Smooth muscle cell (in vitro differentiated cells): Measurements from ENCODE around the gene PLIN5. TPM values are rescaled to one million over a fixed set of nuclear protein-coding genes. Genes with fewer than 3 reads are reported as not detected.

Experiments
- DNase-seq: peaks from one replicate; lab custom pipeline; 2025; ENCODE audit not compliant: unreplicated experiment; lab: John Stamatoyannopoulos, UW
- H2AFZ ChIP-seq: fragments of 200-600 bp; sonication (generic); 2 replicates; pipeline ENCODE4 v1.6.0; 2016; ENCODE audit warnings: antibody characterized with exemption, low read depth, mild to moderate bottlenecking
- H3F3A ChIP-seq: fragments of 200-600 bp; sonication (generic); 2 replicates; pipeline ENCODE4 v1.6.0; 2017; ENCODE audit warnings: antibody characterized with exemption, low read depth
- H3K27ac ChIP-seq: fragments of 200-600 bp; sonication (generic); 2 replicates; pipeline ENCODE4 v1.5.1; 2016; ENCODE audit warnings: low read depth, mild to moderate bottlenecking
- H3K27me3 ChIP-seq: fragments of 200-600 bp; sonication (generic); 2 replicates; pipeline ENCODE4 v1.6.1; 2016; ENCODE audit warnings: low read depth, mild to moderate bottlenecking
- H3K36me3 ChIP-seq: fragments of 200-600 bp; sonication (generic); 2 replicates; pipeline ENCODE4 v1.5.1; 2016; ENCODE audit warnings: low read depth
- H3K4me1 ChIP-seq: fragments of 200-600 bp; sonication (generic); 2 replicates; pipeline ENCODE4 v1.5.1; 2016; ENCODE audit warnings: low read depth
- H3K4me2 ChIP-seq: fragments of 200-600 bp; sonication (generic); 2 replicates; pipeline ENCODE4 v1.6.0; 2016; ENCODE audit warnings: mild to moderate bottlenecking
- H3K4me3 ChIP-seq: fragments of 200-600 bp; sonication (generic); 2 replicates; pipeline ENCODE4 v1.5.1; 2016; ENCODE audit warnings: mild to moderate bottlenecking
- H3K79me2 ChIP-seq: fragments of 200-600 bp; sonication (generic); 2 replicates; pipeline ENCODE4 v1.6.0; 2016; ENCODE audit warnings: low read depth, mild to moderate bottlenecking
- H3K9ac ChIP-seq: fragments of 200-600 bp; sonication (generic); 2 replicates; pipeline ENCODE4 v1.6.0; 2016; ENCODE audit warnings: low read depth
- H3K9me3 ChIP-seq: fragments of 200-600 bp; sonication (generic); replicated peaks from 2 replicates; pipeline ENCODE4 v1.5.1; 2016; ENCODE audit warnings: low read depth
- H4K20me1 ChIP-seq: fragments of 200-600 bp; sonication (generic); 2 replicates; pipeline ENCODE4 v1.6.0; 2016; ENCODE audit warnings: low read depth
- CTCF ChIP-seq: fragments of 200-600 bp; sonication (generic); IDR thresholded peaks from 2 replicates; pipeline ENCODE4 v1.5.1; 2017; ENCODE audit warnings: borderline replicate concordance, mild to moderate bottlenecking, antibody characterized with exemption; ENCODE audit not compliant: insufficient read depth, poor library complexity, severe bottlenecking
- WGBS: methylation state at CpG from one replicate; pipeline ENCODE4 v1.1.7; 2016; ENCODE audit warnings: low lambda C conversion rate; 5-methylcytosine and 5-hydroxymethylcytosine counted together
- polyA plus RNA-seq: library from polyadenylated mRNA; unstranded; fragments of >200 nt; fragmentation: Nextera tagmentation; extraction: Ambion mirVana; gene quantifications from 2 replicates; pipeline ENCODE4 v1.2.1, GENCODE V29; 2016
- total RNA-seq: library from RNA; depleted of rRNA; stranded (reverse); fragments of >200 nt; gene quantifications from 2 replicates; pipeline ENCODE4 v1.2.3, GENCODE V29; 2014

PLIN5 gene
- total and polyA plus RNA-seq, 2 experiments from 2014 or later = not detected

GRCh38 chr19:4510435-4511255 lies 24.4 kb downstream of the PLIN5 start:
- DNase-seq = no peak
- no peak for TF ChIP-seq CTCF
- Histone ChIP-seq H3K79me2 (no peaks in the 10 kb centered on the region), H3K4me3 (no peak overlapping the region), H3K4me2 (no peak overlapping the region), H3F3A (peaks cover 6% of the 10 kb centered on the region), H3K9me3 (no peaks in the 10 kb centered on the region), H3K4me1 (no peaks in the 10 kb centered on the region), H4K20me1 (no peaks in the 10 kb centered on the region), H2AFZ (no peak overlapping the region), H3K27me3 (no peaks in the 10 kb centered on the region), H3K27ac (no peak overlapping the region), H3K9ac (no peak overlapping the region), H3K36me3 (no peaks in the 10 kb centered on the region)
- 94% methylated on average over 37 of the region's 37 CpGs for WGBS

GRCh38 chr19:4508698-4509097 lies 26.3 kb downstream of the PLIN5 start:
- no peak for DNase-seq
- H3K9me3 ChIP-seq = no peaks in the 10 kb centered on the region
- H2AFZ ChIP-seq = no peak overlapping the region
- H3K36me3 ChIP-seq = no peaks in the 10 kb centered on the region
- no peaks in the 10 kb centered on the region for H3K4me1 ChIP-seq
- no peaks in the 10 kb centered on the region for H4K20me1 ChIP-seq
- peaks cover 6% of the 10 kb centered on the region for H3F3A ChIP-seq
- H3K27me3 ChIP-seq = no peaks in the 10 kb centered on the region
- H3K9ac ChIP-seq = no peak overlapping the region
- no peaks in the 10 kb centered on the region for H3K79me2 ChIP-seq
- 97% methylated on average over 21 of the region's 21 CpGs for WGBS
- H3K4me3 ChIP-seq = no peak overlapping the region
- TF ChIP-seq CTCF = no peak
- H3K27ac ChIP-seq = no peak overlapping the region
- no peak overlapping the region for H3K4me2 ChIP-seq

GRCh38 chr19:4507804-4508203 lies 27.2 kb downstream of the PLIN5 start:
- Histone ChIP-seq H3K4me1 (no peaks in the 10 kb centered on the region), H3K9ac (no peak overlapping the region), H3K9me3 (no peaks in the 10 kb centered on the region), H3K4me2 (no peak overlapping the region), H4K20me1 (no peaks in the 10 kb centered on the region), H3K79me2 (no peaks in the 10 kb centered on the region), H3K27ac (no peak overlapping the region), H3K27me3 (no peaks in the 10 kb centered on the region), H2AFZ (no peak overlapping the region), H3K36me3 (no peaks in the 10 kb centered on the region), H3K4me3 (no peak overlapping the region), H3F3A (peaks cover 6% of the 10 kb centered on the region)
- TF ChIP-seq CTCF = no peak
- no peak for DNase-seq
- WGBS = 93% methylated on average over 17 of the region's 17 CpGs

GRCh38 chr19:4507150-4507452 lies 27.9 kb downstream of the PLIN5 start:
- WGBS = 98% methylated on average over 12 of the region's 12 CpGs
- no peaks in the 10 kb centered on the region for H3K9me3 ChIP-seq
- no peak for TF ChIP-seq CTCF
- H3K27ac ChIP-seq = no peak overlapping the region
- H4K20me1 ChIP-seq = no peaks in the 10 kb centered on the region
- no peaks in the 10 kb centered on the region for H3K27me3 ChIP-seq
- no peak overlapping the region for H2AFZ ChIP-seq
- H3K36me3 ChIP-seq = no peaks in the 10 kb centered on the region
- no peaks in the 10 kb centered on the region for H3K79me2 ChIP-seq
- H3K4me2 ChIP-seq = no peak overlapping the region
- DNase-seq = no peak
- no peaks in the 10 kb centered on the region for H3K4me1 ChIP-seq
- peaks cover 6% of the 10 kb centered on the region for H3F3A ChIP-seq
- no peak overlapping the region for H3K4me3 ChIP-seq
- no peak overlapping the region for H3K9ac ChIP-seq
